IMR-90 (cell line): ENCODE results near the gene PAFAH2.

Experiments
- BHLHE40 ChIP-seq: fragments of 150-350 bp; IDR thresholded peaks from 2 replicates; pipeline ENCODE4 v1.6.1; 2016; ENCODE audit warnings: mild to moderate bottlenecking, low read depth, low read length
- CEBPB ChIP-seq: IDR thresholded peaks from 2 replicates; pipeline ENCODE4 v1.6.1; 2012; ENCODE audit warnings: low read depth, low read length, improper control_type of control experiment
- CHD1 ChIP-seq: IDR thresholded peaks from 2 replicates; pipeline ENCODE4 v1.6.1; 2012; ENCODE audit warnings: low read depth, low read length, improper control_type of control experiment
- CTCF ChIP-seq: conservative IDR thresholded peaks from 2 replicates; pipeline ENCODE4 v1.5.1; 2012; ENCODE audit warnings: mild to moderate bottlenecking, low read depth, low read length, improper control_type of control experiment
- ELK1 ChIP-seq: fragments of 150-350 bp; IDR thresholded peaks from 2 replicates; pipeline ENCODE4 v1.6.1; 2016; ENCODE audit warnings: low read depth, mild to moderate bottlenecking, low read length, moderate library complexity, borderline replicate concordance
- FOS ChIP-seq: fragments of 150-350 bp; IDR thresholded peaks from 2 replicates; pipeline ENCODE4 v1.6.1; 2016; ENCODE audit warnings: low read depth, low read length
- MAFK ChIP-seq: IDR thresholded peaks from 2 replicates; pipeline ENCODE4 v1.6.1; 2012; ENCODE audit warnings: low read depth, low read length, improper control_type of control experiment
- POLR2A ChIP-seq: IDR thresholded peaks from 2 replicates; pipeline ENCODE4 v1.6.1; 2012; ENCODE audit warnings: mild to moderate bottlenecking, low read depth, low read length
- RAD21 ChIP-seq: IDR thresholded peaks from 2 replicates; pipeline ENCODE4 v1.6.1; 2012; ENCODE audit warnings: low read length, improper control_type of control experiment
- RCOR1 ChIP-seq: IDR thresholded peaks from 2 replicates; pipeline ENCODE4 v1.6.1; 2012; ENCODE audit warnings: mild to moderate bottlenecking, low read length, improper control_type of control experiment; ENCODE audit not compliant: insufficient replicate concordance
- RFX5 ChIP-seq: IDR thresholded peaks from 2 replicates; pipeline ENCODE4 v1.8.0; 2012; ENCODE audit warnings: low read depth, mild to moderate bottlenecking, low read length, moderate library complexity
- SMC3 ChIP-seq: fragments of 150-350 bp; IDR thresholded peaks from 2 replicates; pipeline ENCODE4 v1.6.1; 2016; ENCODE audit warnings: low read depth, mild to moderate bottlenecking, antibody characterized with exemption, low read length, moderate library complexity
- USF2 ChIP-seq: fragments of 150-350 bp; IDR thresholded peaks from 2 replicates; pipeline ENCODE4 v1.6.1; 2017; ENCODE audit warnings: mild to moderate bottlenecking, antibody characterized with exemption, low read length, low read depth

GRCh38 chr1:26041978-26042377 is 44.1 kb upstream of the PAFAH2 start:
- no peak for TF ChIP-seq RAD21
- TF ChIP-seq CEBPB = no peak
- TF ChIP-seq CTCF = no peak
- TF ChIP-seq MAFK = no peak
- TF ChIP-seq RCOR1 = no peak
- no peak for TF ChIP-seq POLR2A
- TF ChIP-seq SMC3 = no peak
- TF ChIP-seq CHD1 = no peak
- no peak for TF ChIP-seq ELK1
- no peak for TF ChIP-seq BHLHE40
- TF ChIP-seq FOS = no peak
- no peak for TF ChIP-seq USF2
- TF ChIP-seq RFX5 = no peak
